ENCODE data around the gene COPG2.

COPG2 gene

DNA sequence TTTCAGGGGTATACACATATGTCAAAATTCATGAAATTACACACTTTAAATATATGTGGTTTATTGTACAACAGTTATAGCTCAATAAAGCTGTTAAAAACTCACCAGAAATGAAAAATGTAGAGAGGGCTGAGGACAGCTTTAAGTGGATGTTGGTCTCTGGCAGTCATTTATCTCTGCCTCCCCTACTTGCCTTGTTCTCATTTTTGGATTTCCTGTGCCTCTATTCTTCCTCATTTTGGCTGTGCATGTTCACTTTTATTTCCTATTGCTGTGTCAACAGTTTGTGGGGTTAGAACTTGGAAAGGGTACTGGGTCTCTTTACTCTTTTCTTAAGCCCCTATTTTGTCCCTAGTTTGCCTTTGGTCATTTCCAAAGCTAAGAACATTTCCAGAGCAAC lies 195.3 kb downstream of the COPG2 start:
- no peak overlapping the region for H3K27ac ChIP-seq (ENCODE audit: low read depth, low read length)
- no peak overlapping the region for H3K9ac ChIP-seq (ENCODE audit: low read length)
- H3K4me3 ChIP-seq (ENCODE audit: low read depth, low read length): no peak overlapping the region
- H3K9me3 ChIP-seq (ENCODE audit: control insufficient read depth, insufficient read depth, low read depth, low read length): no peaks in the 10 kb centered on the region
- no peaks in the 10 kb centered on the region for H3K27me3 ChIP-seq (ENCODE audit: control insufficient read depth, insufficient read depth, low read length)
- peaks cover 12% of the 10 kb centered on the region; the same call in 1 of the 2 replicates for H3K4me1 ChIP-seq (ENCODE audit: control insufficient read depth, insufficient read depth, low read length)
- no peaks in the 10 kb centered on the region for H3K36me3 ChIP-seq (ENCODE audit: control insufficient read depth, insufficient read depth, low read length)

DNA sequence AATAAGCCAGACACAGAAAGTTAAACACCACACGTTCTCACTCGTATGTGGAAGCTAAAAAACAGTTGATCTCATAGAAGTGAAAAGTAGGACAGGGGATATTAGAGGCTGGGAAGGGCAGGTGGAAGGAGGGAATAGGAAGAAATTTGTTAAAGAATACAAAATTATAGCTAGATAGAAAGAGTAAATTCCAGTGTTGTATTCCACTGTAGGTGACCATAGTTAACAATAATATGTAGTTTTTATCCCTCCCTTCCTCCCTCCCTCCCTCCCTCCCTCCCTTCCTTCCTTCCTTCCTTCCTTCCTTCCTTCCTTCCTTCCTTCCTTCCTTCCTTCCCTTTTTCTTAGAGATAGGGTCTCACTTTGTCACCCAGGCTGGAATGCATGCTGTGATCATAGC lies 196.6 kb downstream of the COPG2 start:
- Histone ChIP-seq H3K4me1 (ENCODE audit: control insufficient read depth, insufficient read depth, low read length) (peaks cover 12% of the 10 kb centered on the region; the same call in 1 of the 2 replicates), H3K27ac (ENCODE audit: low read depth, low read length) (no peak overlapping the region), H3K9ac (ENCODE audit: low read length) (no peak overlapping the region), H3K36me3 (ENCODE audit: control insufficient read depth, insufficient read depth, low read length) (no peaks in the 10 kb centered on the region), H3K9me3 (ENCODE audit: control insufficient read depth, insufficient read depth, low read depth, low read length) (no peaks in the 10 kb centered on the region), H3K27me3 (ENCODE audit: control insufficient read depth, insufficient read depth, low read length) (no peaks in the 10 kb centered on the region), H3K4me3 (ENCODE audit: low read depth, low read length) (no peak overlapping the region)

DNA sequence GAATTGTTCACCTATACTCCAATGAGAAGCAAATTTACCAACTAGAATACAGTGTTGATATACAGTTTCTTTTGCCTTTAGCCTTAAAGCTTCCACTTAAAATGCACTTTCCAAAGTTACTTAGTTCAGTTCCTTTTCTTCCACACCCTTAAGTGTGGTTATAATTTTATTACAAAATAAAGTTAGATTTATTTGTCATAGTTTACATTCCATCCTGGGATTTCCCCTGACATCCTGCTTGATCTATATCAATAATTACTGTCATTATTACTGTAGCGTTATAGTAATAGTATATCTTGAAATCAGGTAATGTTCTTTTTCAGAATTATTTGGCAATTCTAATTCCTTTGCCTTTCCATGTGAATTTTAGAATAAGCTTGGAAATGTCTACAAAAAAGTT lies 199.9 kb downstream of the COPG2 start:
- Histone ChIP-seq H3K4me1 (ENCODE audit: control insufficient read depth, insufficient read depth, low read length) (peaks cover 3% of the 10 kb centered on the region; the same call in 1 of the 2 replicates), H3K9ac (ENCODE audit: low read length) (no peak overlapping the region), H3K9me3 (ENCODE audit: control insufficient read depth, insufficient read depth, low read depth, low read length) (no peaks in the 10 kb centered on the region), H3K27ac (ENCODE audit: low read depth, low read length) (no peak overlapping the region), H3K4me3 (ENCODE audit: low read depth, low read length) (no peak overlapping the region), H3K27me3 (ENCODE audit: control insufficient read depth, insufficient read depth, low read length) (no peaks in the 10 kb centered on the region), H3K36me3 (ENCODE audit: control insufficient read depth, insufficient read depth, low read length) (no peaks in the 10 kb centered on the region)

GRCh38 chr7:130463553-130464434 lies 204.8 kb downstream of the COPG2 start:
- peaks cover 12% of the 10 kb centered on the region for H3K9me3 ChIP-seq (ENCODE audit: control insufficient read depth, insufficient read depth, low read depth, low read length)
- H3K4me1 ChIP-seq (ENCODE audit: control insufficient read depth, insufficient read depth, low read length): no peaks in the 10 kb centered on the region
- H3K36me3 ChIP-seq (ENCODE audit: control insufficient read depth, insufficient read depth, low read length): no peaks in the 10 kb centered on the region
- H3K27me3 ChIP-seq (ENCODE audit: control insufficient read depth, insufficient read depth, low read length): no peaks in the 10 kb centered on the region
- no peak overlapping the region for H3K27ac ChIP-seq (ENCODE audit: low read depth, low read length)
- H3K9ac ChIP-seq (ENCODE audit: low read length): no peak overlapping the region
- no peak overlapping the region for H3K4me3 ChIP-seq (ENCODE audit: low read depth, low read length)

- H3K9me3 ChIP-seq (ENCODE audit: control insufficient read depth, insufficient read depth, low read depth, low read length): peaks cover 18% of the 10 kb centered on the region
- H3K9ac ChIP-seq (ENCODE audit: low read length): no peak overlapping the region
- H3K27ac ChIP-seq (ENCODE audit: low read depth, low read length): no peak overlapping the region
- H3K27me3 ChIP-seq (ENCODE audit: control insufficient read depth, insufficient read depth, low read length): no peaks in the 10 kb centered on the region
- H3K4me3 ChIP-seq (ENCODE audit: low read depth, low read length): no peak overlapping the region
- H3K4me1 ChIP-seq (ENCODE audit: control insufficient read depth, insufficient read depth, low read length): no peaks in the 10 kb centered on the region
- H3K36me3 ChIP-seq (ENCODE audit: control insufficient read depth, insufficient read depth, low read length): no peaks in the 10 kb centered on the region
These were observed 207.3 kb downstream of the COPG2 start for GRCh38 chr7:130461272-130461671.

DNA sequence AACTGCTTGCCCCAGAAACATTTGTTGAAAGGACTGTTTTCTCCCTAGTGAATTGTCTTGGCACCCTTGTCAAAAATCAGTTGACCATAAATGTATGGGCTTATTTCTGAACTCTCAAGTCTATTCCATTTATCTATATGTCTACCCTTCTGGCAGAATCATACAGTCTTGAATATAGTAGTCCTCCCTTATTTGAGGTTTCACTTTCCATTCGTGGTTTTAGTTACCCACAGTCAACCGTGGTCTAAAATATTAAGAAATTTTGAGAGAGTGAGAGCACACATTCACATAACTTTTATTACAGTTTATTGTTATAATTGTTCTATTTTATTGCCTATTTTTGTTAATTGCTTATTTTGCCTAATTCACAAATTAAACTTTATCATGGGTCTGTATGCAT lies 210.3 kb downstream of the COPG2 start:
- H3K4me3 ChIP-seq (ENCODE audit: low read depth, low read length): no peak overlapping the region
- H3K27ac ChIP-seq (ENCODE audit: low read depth, low read length): no peak overlapping the region

More for the DNA sequence above, 210.3 kb downstream of the COPG2 start:
- Histone ChIP-seq H3K36me3 (ENCODE audit: control insufficient read depth, insufficient read depth, low read length) (no peaks in the 10 kb centered on the region), H3K4me1 (ENCODE audit: control insufficient read depth, insufficient read depth, low read length) (no peaks in the 10 kb centered on the region), H3K27me3 (ENCODE audit: control insufficient read depth, insufficient read depth, low read length) (no peaks in the 10 kb centered on the region), H3K9me3 (ENCODE audit: control insufficient read depth, insufficient read depth, low read depth, low read length) (peaks cover 18% of the 10 kb centered on the region), H3K9ac (ENCODE audit: low read length) (no peak overlapping the region)

Data from HUES6 (cell line).